ENCODE results near the gene DHRS7B.

DNA sequence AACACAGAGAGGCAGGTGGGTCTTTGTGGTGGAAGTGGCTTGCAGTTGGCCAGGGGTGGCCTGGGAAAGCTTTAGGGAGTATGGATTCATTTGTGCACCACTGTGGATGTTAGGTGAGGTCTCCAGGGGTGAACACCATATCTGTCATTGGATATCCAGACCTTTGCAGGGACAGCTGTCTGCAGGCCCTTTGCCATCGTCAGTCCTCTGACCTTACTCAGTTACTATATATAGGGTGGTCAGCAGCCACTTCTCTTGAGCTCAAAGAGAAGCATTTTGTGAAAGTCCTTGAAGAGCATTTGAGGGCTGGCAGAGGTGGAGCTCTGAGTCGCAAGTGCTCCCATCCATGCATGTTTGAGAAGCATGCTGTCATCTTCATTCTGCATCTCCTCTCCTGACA is 46.8 kb downstream of the DHRS7B start:
- TF ChIP-seq CTCF (optimal IDR thresholded peaks at IDR 0.05 in 1 of 3, IDR thresholded peaks at IDR 0.05 in 1 of 3, conservative IDR thresholded peaks at IDR 0.05 in 1 of 3; ENCODE audit: extremely low read depth in 1 of 3, insufficient read depth in 2 of 3, low read length in 3 of 3) (no peak), EZH2 (IDR thresholded peaks at IDR 0.05; ENCODE audit: low read length) (no peak)
